Fibroblast of skin of left quadriceps (primary cell): Measurements from ENCODE around the gene AHR.
"Not testable (repeated sequence)": the region's sequence is repeated elsewhere in the genome, so short reads cannot be mapped to it uniquely, and the experiment has no call there.

Experiments
- DNase-seq, 2 experiments: peaks; one replicate each; pipeline ENCODE4 v3.0.0-alpha.2; 2013; ENCODE audit warnings: low read depth in 2 of 2

The AHR gene

DNA sequence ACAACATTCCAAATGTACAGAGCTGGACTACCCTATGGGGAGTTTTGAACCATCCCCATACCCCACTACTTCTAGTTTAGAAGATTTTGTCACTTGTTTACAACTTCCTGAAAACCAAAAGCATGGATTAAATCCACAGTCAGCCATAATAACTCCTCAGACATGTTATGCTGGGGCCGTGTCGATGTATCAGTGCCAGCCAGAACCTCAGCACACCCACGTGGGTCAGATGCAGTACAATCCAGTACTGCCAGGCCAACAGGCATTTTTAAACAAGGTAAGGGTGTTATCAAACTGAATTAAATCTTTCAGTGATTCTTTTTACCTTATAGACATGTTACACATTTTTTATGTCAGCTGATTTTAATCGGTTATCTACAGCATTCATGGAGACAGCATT lies 41.5 kb downstream of the AHR start:
- no peak for DNase-seq

DNA sequence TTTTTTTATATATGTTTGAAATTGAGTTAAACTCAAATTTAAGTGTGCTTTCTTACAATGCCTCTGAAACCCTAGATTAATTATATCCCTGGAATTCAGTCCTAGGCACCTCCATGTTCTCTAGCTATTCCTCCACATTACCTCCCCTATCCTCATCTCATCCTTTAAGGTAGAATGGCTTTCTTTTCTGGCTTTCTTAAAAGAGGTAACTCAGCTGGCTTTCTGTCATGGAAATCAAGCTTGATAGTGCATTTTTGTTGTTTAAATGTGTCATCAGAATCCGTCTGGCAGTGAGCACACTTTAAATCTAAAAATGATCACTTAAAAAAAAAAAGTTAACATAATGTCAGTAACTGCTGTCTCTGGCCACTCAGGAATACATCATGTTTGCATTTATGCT lies 42.2 kb downstream of the AHR start:
- DNase-seq, result no peak

DNA sequence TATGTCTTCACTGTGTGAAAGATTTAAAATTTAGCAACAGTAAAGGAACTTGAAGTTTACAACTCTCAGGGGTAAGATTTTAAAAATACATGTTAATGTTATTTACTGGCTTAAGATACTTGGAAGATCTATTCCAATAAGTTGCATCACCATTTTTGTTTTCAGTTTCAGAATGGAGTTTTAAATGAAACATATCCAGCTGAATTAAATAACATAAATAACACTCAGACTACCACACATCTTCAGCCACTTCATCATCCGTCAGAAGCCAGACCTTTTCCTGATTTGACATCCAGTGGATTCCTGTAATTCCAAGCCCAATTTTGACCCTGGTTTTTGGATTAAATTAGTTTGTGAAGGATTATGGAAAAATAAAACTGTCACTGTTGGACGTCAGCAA lies 44.3 kb downstream of the AHR start:
- no peak for DNase-seq

DNA sequence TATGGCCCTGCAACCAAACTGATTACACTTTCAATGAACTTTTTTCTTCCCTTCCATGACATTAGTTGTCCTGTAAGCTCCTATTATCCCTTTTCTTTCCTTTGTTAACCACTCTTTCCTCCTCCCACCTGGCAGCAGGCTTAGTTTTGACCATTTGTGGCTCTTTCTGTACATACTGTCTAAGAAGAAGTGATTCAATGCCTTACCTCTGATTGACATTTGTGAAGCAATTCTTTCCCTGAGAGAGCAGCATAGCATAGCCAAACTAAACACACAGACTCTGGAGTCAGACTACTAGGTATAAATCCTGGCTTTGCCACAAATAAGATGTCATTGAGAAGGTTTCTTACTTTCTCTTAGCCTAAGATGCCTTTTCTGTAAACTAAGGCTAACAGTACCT lies 48.9 kb downstream of the AHR start:
- DNase-seq, result no peak

DNA sequence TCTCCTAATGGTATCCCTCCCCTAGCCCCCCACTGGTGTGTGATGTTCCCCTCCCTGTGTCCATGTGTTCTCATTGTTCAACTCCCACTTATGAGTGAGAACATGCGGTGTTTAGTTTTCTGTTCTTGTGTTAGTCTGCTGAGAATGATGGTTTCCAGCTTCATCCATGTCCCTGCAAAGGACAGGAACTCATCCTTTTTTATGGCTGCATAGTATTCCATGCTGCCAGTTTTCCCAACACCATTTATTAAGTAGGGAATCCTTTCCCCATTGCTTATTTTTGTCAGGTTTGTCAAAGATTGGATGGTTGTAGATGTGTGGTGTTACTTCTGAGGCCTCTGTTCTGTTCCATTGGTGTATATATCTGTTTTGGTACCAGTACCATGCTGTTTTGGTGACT lies 50.5 kb downstream of the AHR start:
- not testable (repeated sequence) for DNase-seq

DNA sequence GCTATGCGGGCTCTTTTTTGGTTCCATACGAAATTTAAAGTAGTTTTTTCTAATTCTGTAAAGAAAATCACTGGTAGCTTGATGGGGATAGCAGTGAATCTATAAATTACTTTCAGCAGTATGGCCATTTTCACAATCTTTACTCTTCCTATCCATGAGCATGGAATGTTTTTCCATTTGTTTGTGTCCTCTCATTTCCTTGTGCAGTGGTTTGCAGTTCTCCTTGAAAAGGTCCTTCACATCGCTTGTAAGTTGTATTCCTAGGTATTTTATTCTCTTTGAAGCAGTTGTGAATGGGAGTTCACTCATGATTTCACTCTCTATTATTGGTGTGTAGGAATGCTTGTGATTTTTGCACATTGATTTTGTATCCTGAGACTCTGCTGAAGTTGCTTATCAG lies 51.9 kb downstream of the AHR start:
- not testable (repeated sequence) for DNase-seq

DNA sequence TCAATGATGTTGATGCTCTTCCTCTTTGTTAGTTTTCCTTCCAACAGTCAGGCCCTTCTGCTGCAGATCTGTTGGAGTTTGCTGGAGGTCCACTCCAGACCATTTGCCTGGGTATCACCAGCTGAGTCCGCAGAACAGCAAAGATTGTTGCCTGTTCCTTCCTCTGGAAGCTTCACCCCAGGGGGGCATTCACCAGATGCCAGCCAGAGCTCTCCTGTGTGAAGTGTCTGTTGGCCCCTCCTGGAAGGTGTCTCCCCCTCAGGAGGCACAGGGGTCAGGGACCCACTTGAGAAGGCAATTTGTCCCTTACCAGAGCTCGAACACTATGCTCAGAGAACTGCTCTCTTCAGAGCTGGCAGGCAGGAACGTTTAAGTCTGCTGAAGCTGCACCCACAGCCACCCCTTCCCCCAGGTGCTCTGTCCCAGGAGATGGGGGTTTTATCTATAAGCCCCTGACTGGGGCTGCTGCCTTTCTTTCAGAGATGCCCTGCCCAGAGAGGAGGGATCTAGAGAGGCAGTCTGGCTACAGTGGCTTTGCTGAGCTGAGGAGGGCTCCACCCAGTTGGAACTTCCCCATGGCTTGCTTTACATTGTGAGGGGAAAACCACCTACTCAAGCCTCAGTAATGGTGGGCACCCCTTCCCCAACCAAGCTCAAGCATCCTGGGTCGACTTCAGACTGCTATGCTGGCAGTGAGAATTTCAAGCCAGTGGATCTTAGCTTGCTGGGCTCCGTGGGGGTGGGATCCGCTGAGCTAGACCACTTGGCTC lies 55.4 kb downstream of the AHR start:
- DNase-seq, result not testable (repeated sequence)

DNA sequence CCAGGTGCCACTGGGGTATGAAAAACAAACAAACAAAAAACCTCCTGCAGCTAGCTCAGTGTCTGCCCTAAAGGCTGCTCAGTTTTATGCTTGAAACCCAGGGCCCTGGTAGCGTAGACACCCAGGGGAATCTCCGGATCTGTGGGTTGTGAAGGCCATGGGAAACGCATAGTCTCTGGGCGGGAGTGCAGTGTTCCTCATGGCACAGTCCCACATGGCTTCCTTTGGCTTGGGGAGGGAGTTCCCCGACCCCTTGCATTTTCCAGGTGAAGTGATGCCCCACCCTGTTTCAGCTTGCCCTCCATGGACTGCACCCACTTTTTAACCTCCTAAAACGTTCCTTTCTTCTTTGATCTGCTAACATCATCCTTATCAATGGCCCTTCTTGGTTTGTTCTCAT lies 56.0 kb downstream of the AHR start:
- no peak for DNase-seq

DNA sequence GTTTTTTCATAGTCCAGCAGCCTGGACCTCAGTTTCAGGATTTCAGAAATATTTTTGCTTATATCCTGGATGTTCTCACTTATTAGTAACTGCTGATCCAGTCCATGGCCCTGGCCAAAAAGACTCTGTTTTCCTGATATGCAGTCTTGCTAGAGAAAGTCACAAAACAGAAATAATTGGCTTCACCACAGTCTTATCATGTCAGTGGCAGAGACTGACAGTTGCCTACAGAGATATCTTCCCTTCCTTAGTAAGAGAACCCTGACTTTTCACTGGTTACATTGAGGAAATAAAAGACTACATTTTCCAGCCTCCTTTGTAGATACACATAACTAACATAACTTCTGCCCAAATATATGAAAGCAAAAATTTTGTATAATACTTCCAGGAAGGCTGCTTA lies 56.6 kb downstream of the AHR start:
- no peak for DNase-seq

DNA sequence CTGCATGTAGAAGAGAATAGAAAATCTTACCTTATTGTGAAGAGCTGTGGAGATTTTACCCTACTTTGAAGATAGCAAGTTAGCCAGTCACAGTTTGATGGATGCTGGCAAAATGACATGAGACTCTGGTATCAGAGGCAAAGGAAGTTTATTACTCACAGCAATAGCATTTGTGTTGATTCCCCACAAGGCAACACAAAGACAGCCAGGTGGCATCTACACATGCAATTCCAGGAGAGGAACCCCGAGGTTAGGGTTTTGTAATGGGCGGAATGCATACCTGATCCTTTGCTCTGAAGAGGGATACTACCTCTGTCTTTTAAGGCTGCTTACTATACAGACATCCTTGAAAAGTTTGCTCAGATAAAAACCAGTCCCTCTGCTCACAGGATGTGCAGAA lies 59.5 kb downstream of the AHR start:
- no peak for DNase-seq

DNA sequence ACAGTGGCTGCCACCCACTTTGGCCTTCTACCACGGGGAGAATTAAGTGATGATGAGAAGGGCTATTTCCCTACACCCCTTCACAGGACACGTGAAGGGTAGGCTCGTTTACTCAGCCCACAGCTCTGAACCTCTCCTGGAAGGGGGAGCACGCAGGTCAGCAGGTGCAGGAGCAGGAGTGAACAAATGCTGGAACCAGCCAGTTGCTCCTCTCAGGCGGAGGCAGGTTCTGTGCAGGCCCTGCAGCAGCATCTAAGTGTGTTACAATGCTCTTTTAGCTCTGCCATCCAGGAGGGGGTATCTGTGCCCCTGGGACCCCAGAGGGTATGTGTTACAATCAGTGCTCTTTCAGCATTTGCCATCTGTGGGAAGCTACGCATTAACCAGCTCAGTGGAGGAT lies 61.2 kb downstream of the AHR start:
- DNase-seq, result no peak

DNA sequence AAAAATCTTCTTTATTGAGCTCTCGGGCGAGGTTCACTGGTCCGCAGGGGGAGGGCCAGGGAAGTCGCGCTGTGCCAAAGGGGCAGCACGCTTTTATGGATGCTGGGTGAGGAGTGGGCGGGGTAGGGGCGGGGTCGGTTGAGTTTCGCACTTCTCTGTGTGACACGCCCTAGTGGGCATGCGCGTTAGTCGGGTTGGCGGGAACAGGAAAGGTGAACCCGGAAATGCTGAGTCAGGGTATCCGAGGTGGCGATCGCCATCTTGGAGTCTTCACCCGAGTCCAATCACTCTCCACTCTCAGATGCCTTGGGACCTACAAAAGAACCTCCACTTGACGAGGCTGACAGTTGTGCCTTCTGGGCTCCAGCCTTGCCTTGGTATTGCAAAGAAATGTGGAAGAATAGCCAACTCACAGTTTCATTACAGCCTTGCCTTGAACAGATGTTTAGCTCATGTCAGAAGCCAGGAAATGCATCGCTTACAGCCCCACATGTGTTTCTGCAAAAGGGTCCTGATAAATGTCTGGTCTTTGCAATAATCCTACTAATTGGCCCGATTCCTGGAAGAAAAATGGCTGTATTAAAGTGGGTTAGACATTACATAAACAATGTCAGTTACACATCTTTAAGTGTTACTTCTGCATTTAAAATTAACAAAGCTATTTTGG lies 64.1 kb downstream of the AHR start:
- peak; percentile 61 to 70 for DNase-seq

DNA sequence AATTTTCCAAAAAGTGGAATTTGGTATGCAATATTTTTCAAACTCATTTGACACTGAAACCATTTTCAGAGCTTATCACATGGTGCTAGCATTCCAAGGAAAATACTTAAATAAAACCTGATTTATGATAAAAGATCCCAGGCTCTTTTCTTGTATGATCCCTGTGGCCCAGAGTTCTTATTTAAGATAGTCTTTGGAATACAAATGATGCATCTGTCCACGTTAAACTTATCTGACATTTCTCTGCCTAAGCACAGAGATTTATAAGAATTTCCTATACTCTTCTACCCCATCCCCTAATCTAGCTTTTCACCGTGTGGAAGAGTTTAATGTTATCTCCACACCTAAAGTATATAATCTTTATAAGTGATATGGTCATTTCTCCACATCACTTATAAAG lies 66.2 kb downstream of the AHR start:
- no peak for DNase-seq

DNA sequence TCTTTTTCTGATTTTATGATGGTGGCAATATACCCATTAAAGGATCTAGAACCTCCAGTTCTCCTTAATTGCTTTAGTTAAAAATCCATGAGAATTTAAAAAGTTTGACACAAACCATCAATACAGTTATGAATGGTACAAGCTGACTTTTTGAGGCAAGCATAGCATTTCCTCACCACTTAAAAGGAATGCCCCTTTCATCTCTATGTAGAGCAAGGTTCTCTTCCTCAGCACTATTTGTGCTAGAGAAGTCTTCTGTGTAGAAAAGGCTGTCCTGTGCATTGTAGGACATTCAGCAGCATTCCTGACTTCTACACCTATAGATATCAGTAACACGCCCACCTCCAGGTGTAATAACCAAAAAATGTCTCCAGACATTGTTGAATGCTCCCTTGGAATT lies 67.3 kb downstream of the AHR start:
- DNase-seq, result no peak

DNA sequence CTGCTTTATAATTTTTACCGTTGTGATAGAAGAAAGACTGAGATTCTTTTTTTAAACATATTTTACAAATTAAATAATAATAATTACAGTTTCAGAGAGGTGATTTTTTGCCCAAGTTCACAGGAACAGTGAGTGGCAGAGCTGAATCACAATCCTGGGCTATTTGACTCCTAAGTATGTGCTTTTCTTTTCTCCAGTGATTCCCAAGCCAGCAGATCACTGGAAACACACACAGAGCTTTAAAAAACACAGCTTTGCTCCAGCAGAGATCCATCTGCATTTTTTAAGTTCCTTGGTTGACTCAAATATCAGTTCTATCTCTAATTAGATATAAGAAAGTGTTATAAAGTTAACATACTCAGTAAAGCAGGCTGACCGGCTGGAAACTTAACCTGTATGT lies 69.0 kb downstream of the AHR start:
- DNase-seq, result no peak

DNA sequence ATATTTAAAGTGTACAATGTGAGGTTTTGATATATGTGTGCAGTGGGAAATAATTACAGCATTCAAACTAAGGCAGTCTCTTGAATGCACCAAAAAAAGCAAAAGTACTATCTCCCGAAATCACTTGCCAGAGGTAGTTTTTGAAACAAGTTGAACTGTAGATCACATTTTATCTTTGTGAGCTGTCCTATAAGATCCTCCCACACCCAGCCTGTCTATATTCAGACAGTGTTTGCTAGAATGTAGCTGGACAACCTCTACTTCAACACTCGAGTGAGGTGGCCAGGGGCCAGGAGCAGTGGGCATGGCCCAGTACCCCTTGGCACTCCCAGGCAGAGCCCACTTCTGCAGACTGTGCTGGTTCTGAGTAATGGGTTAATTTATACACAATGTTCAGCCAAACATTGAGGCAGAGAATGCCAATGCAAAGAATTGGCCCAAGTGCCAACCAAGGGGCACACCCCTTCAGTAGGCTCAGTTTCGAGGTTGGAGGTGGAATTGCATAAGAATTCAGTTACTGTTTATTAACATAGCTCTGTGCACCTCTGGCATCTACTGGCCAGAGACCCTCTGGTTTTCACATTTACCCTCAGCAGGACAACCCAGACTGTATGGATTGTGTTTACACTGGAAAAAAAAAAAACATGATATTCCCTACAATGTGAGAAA lies 70.5 kb downstream of the AHR start:
- no peak for DNase-seq

DNA sequence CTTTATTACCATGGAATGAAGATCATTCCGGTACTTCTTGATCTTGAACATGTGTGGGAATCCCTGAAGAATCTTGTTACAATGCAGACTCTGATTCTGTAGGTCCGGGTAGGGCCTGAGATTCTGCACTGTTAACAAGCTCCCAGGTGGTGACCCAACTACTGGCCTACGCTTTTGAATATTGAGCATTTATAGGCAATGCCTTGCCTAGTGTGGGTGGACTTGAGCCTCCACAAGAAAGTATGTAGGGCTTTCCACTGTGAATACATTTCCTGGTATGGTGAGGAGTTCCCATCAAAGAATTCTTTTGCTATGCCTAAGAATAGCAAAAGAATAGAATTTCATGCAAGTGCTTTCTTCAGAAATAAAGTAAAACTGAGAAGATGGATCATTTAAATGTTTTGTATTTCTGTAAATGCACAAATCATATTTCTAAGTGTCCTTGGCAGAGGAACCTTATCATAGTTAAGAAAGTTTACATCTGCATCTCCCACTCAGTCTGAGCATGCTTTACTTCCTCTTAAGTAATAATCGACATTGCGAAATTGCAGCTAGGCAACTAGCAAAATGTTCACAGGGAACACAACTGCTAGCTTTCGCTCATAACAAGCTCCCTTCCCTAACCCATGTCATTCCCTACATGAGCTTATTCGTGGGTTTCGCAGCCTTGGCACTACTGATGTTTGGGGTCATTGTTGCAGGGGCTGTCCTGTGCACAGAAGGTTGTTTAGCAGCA lies 71.4 kb downstream of the AHR start:
- DNase-seq, result peak; percentile 80 to 81

DNA sequence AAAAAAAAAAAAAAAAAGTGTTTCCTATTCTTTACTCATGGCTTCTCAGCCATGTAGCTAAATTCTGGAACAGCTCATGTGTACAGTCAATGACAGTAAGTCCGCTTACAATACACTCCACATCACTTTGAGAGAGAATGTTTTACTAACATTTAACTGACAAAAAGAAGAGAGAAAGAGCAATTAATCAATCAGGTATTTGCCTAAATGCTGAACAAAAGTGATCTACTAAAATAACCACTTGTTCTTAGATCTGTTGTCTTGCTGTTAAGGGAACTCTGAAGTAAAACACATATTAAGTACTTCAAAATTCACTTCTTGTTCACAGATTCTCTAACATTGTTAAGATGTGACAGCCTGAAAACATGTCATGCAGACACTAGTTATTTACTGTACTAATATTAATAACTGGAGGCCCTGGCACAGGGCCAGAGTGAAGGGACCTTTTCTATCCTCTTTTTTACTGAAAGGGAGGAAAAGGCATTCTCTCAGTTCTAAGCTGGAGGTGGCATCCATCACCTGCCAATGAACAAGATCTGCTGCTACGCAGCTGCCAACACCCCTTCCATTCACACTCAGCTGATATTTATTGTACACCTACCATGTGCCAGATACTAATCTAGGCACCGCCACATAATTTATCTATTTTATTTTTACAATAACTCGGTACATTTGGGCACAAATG lies 72.6 kb downstream of the AHR start:
- no peak for DNase-seq

DNA sequence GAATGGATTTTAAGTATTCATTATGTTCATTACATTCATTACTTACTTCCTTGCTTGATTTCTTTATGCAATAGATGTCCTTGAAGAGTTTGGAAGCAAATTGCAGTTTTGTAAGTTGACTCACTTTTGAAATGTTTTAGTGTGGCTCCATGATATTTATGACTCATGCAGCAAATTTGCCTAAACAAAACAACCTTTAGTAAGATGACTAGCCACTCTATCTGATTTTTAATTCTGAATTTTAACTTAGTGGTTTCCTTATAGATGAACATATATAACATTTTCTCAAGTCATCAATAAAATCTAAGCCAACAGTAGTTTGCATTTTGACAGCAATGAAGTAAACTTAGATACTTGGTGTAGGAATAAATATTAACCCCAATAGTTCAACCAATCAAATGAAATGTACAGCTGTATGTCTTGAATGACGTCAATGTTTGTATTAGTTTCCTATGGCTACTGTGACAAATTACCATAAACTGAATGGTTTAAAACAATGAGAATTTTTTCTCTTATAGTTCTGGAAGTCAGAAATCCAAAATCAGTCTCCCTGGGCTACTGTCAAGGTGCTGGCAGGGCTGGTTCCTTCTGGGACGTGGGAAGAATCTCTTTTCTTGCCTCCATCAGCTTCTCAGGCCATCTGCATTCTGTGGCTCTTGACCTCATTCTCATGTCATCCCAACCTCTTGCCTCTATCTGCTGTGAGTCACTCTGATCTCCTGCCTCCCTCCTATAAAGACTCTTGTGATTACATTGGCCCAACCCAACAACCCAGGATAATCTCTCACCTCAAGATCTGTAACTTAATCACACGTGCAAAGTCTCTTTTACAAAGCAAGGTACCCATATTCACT lies 73.4 kb downstream of the AHR start:
- peak; percentile 94 to 95 for DNase-seq

DNA sequence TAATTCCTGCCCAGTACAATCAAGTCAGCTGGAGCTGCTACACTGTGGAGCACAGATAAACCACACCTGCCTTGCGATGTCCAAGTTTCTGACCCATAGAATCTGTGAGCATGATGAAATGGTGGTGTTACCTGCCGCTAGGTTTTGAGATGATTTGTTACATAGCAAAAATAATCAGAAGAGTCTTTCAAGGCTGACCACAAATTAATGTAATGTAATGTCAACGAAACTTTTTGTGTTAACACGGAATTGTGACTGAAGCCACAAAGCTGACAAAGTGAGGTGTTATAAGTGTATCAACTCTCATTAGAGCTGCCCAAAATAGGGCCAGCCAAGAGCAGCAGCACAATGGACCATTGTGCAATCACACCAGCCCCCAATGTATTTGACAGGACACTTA lies 75.7 kb downstream of the AHR start:
- no peak for DNase-seq

DNA sequence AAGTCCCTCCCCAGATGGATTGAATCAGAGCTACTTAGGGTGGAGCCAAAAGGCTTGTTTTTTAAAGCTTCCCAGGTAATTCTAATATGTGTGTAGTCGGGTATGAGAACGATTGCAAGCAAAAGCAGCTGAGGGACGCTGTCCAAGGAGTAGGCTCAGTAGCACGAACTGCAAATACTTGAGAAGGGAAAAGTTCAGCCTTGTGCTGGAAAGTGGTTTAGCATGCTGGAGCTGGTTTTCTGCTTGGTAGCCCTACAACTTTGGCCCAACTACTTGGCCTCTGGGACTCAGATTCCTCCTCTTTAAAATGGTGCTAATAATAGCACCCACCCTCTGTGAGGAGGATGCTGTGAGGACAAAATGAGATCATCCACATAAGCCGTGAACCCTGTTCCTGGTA lies 76.2 kb downstream of the AHR start:
- DNase-seq, result no peak
